ENCODE results near the gene NRIP3. TPM values are rescaled to one million over a fixed set of nuclear protein-coding genes. Genes with fewer than 3 reads are reported as not detected.

The NRIP3 gene
- total RNA-seq, 1 experiment from 2014 or later: 22.8 TPM

DNA sequence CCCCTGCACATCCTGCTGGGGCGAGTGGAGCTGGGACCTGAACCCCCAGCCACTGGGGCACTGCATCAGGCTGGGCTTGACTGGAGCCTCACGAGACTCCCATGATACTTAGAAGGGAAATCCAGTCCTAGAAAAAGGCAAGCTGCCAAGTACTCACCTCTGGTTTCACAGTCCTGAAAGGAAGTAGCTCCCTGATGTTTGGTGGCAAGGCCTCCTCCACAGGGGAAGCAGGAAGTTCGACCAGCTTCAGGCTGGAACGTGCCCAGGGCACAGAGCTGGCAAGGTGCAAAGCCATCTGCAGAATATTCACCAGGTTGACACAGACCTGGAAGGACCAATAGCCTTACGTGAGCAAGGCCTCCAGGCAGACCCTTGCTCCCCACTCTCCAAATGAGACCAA lies 26.8 kb upstream of the NRIP3 start:
- POLR2A ChIA-PET: no interaction called here

DNA sequence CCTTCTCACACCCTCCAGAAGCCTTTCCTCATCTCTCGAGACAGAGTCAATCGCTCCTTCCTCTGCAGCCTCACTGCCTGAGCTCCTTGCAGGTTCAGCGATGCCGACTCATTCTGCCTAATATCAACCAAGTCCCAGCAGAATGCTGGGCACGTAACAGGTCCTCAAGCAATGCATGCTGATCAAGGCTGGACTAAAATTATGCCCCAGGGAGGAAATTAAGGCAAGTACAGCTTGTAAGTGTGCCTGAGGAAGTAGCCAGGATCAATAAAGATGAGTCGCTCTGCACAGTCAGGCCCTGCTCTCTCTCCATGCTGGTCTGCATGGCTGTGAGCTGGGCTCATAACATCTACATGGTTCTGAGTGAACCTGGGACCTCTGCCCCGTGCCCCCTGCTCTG lies 25.6 kb upstream of the NRIP3 start:
- POLR2A ChIA-PET: no interaction called here
- no peak for TF ChIP-seq SIN3A (IDR thresholded peaks at IDR 0.05; ENCODE audit: borderline replicate concordance, insufficient read depth, low read depth, low read length)
- no peak for TF ChIP-seq POLR2AphosphoS5 (IDR thresholded peaks at IDR 0.05; ENCODE audit: low read depth, low read length)
- TF ChIP-seq, protein P1, sequence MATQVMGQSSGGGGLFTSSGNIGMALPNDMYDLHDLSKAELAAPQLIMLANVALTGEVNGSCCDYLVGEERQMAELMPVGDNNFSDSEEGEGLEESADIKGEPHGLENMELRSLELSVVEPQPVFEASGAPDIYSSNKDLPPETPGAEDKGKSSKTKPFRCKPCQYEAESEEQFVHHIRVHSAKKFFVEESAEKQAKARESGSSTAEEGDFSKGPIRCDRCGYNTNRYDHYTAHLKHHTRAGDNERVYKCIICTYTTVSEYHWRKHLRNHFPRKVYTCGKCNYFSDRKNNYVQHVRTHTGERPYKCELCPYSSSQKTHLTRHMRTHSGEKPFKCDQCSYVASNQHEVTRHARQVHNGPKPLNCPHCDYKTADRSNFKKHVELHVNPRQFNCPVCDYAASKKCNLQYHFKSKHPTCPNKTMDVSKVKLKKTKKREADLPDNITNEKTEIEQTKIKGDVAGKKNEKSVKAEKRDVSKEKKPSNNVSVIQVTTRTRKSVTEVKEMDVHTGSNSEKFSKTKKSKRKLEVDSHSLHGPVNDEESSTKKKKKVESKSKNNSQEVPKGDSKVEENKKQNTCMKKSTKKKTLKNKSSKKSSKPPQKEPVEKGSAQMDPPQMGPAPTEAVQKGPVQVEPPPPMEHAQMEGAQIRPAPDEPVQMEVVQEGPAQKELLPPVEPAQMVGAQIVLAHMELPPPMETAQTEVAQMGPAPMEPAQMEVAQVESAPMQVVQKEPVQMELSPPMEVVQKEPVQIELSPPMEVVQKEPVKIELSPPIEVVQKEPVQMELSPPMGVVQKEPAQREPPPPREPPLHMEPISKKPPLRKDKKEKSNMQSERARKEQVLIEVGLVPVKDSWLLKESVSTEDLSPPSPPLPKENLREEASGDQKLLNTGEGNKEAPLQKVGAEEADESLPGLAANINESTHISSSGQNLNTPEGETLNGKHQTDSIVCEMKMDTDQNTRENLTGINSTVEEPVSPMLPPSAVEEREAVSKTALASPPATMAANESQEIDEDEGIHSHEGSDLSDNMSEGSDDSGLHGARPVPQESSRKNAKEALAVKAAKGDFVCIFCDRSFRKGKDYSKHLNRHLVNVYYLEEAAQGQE (IDR thresholded peaks at IDR 0.05; ENCODE audit: insufficient read depth in 1 of 2, low read depth in 2 of 2, low read length in 1 of 2): no peak
- DNase-seq (ENCODE audit: low read depth, low spot score) (no peak), ATAC-seq (no peak)
- in situ Hi-C loops (cut with HindIII; ENCODE audit: low pct_unique_long_range_greater_than_20kb, low sequenced_read_pairs) (no loop called here), intact Hi-C loops (cut with micrococcal nuclease; ENCODE audit: unreplicated experiment) (no loop called here)
- Histone ChIP-seq H3K4me3 (ENCODE audit: low read depth in 2 of 2, low read length in 2 of 2) (no peak overlapping the region), H3K36me3 (ENCODE audit: control insufficient read depth, insufficient read depth, low read length) (no peaks in the 10 kb centered on the region), H3K4me1 (ENCODE audit: control insufficient read depth, insufficient read depth, low read length) (no peaks in the 10 kb centered on the region), H3K9me3 (ENCODE audit: control insufficient read depth, insufficient read depth, low read depth, low read length) (no peaks in the 10 kb centered on the region), H3K27me3 (ENCODE audit: control insufficient read depth, insufficient read depth, low read length) (no peaks in the 10 kb centered on the region), H3K27ac (ENCODE audit: low read length) (no peak overlapping the region)
- CTCF ChIA-PET: no interaction called here
- no TSS peak for BruUV-seq (replicated peaks)

More for the DNA sequence above, 26.8 kb upstream of the NRIP3 start:
- no peak overlapping the region for H3K4me3 ChIP-seq (ENCODE audit: low read depth in 2 of 2, low read length in 2 of 2)
- no peak for DNase-seq (ENCODE audit: low read depth, low spot score)
- no peaks in the 10 kb centered on the region for H3K36me3 ChIP-seq (ENCODE audit: control insufficient read depth, insufficient read depth, low read length)
- CTCF ChIA-PET: no interaction called here
- in situ Hi-C loops (cut with HindIII; ENCODE audit: low pct_unique_long_range_greater_than_20kb, low sequenced_read_pairs): no loop called here
- no peaks in the 10 kb centered on the region for H3K27me3 ChIP-seq (ENCODE audit: control insufficient read depth, insufficient read depth, low read length)
- intact Hi-C loops (cut with micrococcal nuclease; ENCODE audit: unreplicated experiment): no loop called here
- H3K27ac ChIP-seq (ENCODE audit: low read length): no peak overlapping the region
- H3K4me1 ChIP-seq (ENCODE audit: control insufficient read depth, insufficient read depth, low read length): no peaks in the 10 kb centered on the region
- H3K9me3 ChIP-seq (ENCODE audit: control insufficient read depth, insufficient read depth, low read depth, low read length): no peaks in the 10 kb centered on the region
- BruUV-seq (replicated peaks): no TSS peak
- ATAC-seq: no peak; the same call in 1 of the 2 replicates
- TF ChIP-seq, protein P1 (IDR thresholded peaks at IDR 0.05; ENCODE audit: insufficient read depth in 1 of 2, low read depth in 2 of 2, low read length in 1 of 2): no peak
- TF ChIP-seq SIN3A (IDR thresholded peaks at IDR 0.05; ENCODE audit: borderline replicate concordance, insufficient read depth, low read depth, low read length): no peak
- TF ChIP-seq, protein P2, sequence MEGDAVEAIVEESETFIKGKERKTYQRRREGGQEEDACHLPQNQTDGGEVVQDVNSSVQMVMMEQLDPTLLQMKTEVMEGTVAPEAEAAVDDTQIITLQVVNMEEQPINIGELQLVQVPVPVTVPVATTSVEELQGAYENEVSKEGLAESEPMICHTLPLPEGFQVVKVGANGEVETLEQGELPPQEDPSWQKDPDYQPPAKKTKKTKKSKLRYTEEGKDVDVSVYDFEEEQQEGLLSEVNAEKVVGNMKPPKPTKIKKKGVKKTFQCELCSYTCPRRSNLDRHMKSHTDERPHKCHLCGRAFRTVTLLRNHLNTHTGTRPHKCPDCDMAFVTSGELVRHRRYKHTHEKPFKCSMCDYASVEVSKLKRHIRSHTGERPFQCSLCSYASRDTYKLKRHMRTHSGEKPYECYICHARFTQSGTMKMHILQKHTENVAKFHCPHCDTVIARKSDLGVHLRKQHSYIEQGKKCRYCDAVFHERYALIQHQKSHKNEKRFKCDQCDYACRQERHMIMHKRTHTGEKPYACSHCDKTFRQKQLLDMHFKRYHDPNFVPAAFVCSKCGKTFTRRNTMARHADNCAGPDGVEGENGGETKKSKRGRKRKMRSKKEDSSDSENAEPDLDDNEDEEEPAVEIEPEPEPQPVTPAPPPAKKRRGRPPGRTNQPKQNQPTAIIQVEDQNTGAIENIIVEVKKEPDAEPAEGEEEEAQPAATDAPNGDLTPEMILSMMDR (IDR thresholded peaks at IDR 0.05): no peak
- no peak for TF ChIP-seq POLR2AphosphoS5 (IDR thresholded peaks at IDR 0.05; ENCODE audit: low read depth, low read length)
- no peak for TF ChIP-seq TCF7L2 (IDR thresholded peaks at IDR 0.05; ENCODE audit: low read depth, low read length)

Measured in Panc1 (cell line).